ENCODE results near the gene TNFRSF1B. TPM values are rescaled to one million over a fixed set of nuclear protein-coding genes. Genes with fewer than 3 reads are reported as not detected.

Gene TNFRSF1B
- total RNA-seq, 4 donors from 2014 or later, result 8.8 to 53.4 (median 24.2) TPM

- intact Hi-C loops (cut with DNase I; ENCODE audit: low total_unique reads), result loop anchor here (2.0 kb wide), 1 partner anchor 83 kb away; no protein-coding TSS in a partner anchor
- H3K4me1 ChIP-seq, result no peaks in the 10 kb centered on the region
- TF ChIP-seq POLR2A (IDR thresholded peaks at IDR 0.05) (no peak), CTCF (IDR thresholded peaks at IDR 0.05) (no peak)
- H3K9me3 ChIP-seq, result no peaks in the 10 kb centered on the region
- no peak for DNase-seq
- H3K4me3 ChIP-seq, result no peak overlapping the region
- H3K27ac ChIP-seq, result peak overlapping the region in 1 of 2 donors; percentile 1
- no peaks in the 10 kb centered on the region for H3K36me3 ChIP-seq
- no peaks in the 10 kb centered on the region for H3K27me3 ChIP-seq
Observed at GRCh38 chr1:12125422-12126355, 41.1 kb upstream of the TNFRSF1B start.

GRCh38 chr1:12126781-12127180, 40.0 kb upstream of the TNFRSF1B start:
- DNase-seq, result no peak
- H3K4me3 ChIP-seq, result no peak overlapping the region
- TF ChIP-seq POLR2A (IDR thresholded peaks at IDR 0.05) (no peak), CTCF (IDR thresholded peaks at IDR 0.05) (no peak)
- H3K27ac ChIP-seq, result no peak overlapping the region
- H3K27me3 ChIP-seq, result no peaks in the 10 kb centered on the region
- H3K36me3 ChIP-seq, result no peaks in the 10 kb centered on the region
- H3K4me1 ChIP-seq, result no peaks in the 10 kb centered on the region
- intact Hi-C loops (cut with DNase I; ENCODE audit: low total_unique reads), result no loop called here
- H3K9me3 ChIP-seq, result no peaks in the 10 kb centered on the region

- Histone ChIP-seq H3K36me3 (no peaks in the 10 kb centered on the region), H3K27me3 (no peaks in the 10 kb centered on the region), H3K4me3 (no peak overlapping the region), H3K4me1 (no peaks in the 10 kb centered on the region), H3K27ac (no peak overlapping the region), H3K9me3 (no peaks in the 10 kb centered on the region)
- intact Hi-C loops (cut with DNase I; ENCODE audit: low total_unique reads), result no loop called here
- DNase-seq, result no peak
- TF ChIP-seq CTCF (IDR thresholded peaks at IDR 0.05) (no peak), POLR2A (IDR thresholded peaks at IDR 0.05) (no peak)
Observed at GRCh38 chr1:12127206-12127810, 39.5 kb upstream of the TNFRSF1B start.

- no peaks in the 10 kb centered on the region for H3K27me3 ChIP-seq
- intact Hi-C loops (cut with DNase I; ENCODE audit: low total_unique reads), result no loop called here
- H3K4me1 ChIP-seq, result no peaks in the 10 kb centered on the region
- H3K9me3 ChIP-seq, result no peaks in the 10 kb centered on the region
- TF ChIP-seq CTCF (IDR thresholded peaks at IDR 0.05) (no peak), POLR2A (IDR thresholded peaks at IDR 0.05) (no peak)
- H3K36me3 ChIP-seq, result no peaks in the 10 kb centered on the region
- no peak overlapping the region for H3K27ac ChIP-seq
- DNase-seq, result no peak
- H3K4me3 ChIP-seq, result no peak overlapping the region
Observed at GRCh38 chr1:12128120-12128519, 38.7 kb upstream of the TNFRSF1B start.

DNA sequence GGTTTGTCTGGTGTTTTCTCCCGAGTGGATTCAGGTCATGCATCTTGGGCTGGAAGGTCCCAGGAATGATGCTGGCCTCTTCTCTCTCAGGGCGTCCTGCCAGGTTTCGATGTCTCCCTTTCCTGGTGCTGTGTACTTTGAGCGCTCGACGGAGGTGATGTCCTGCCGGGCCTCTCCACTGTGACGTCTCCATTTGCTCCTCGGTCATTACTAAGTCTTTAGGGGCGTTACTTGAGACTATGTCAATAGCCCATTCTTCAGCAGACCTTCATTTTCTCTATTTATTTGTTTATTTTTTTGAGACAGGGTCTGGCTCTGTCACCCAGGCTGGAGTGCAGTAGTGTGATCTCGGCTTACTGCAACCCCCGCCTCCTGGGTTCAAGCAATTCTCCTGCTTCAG, 37.2 kb upstream of the TNFRSF1B start:
- Histone ChIP-seq H3K4me1 (no peaks in the 10 kb centered on the region), H3K36me3 (no peaks in the 10 kb centered on the region), H3K27ac (no peak overlapping the region), H3K4me3 (no peak overlapping the region), H3K9me3 (no peaks in the 10 kb centered on the region), H3K27me3 (no peaks in the 10 kb centered on the region)
- intact Hi-C loops (cut with DNase I; ENCODE audit: low total_unique reads), result no loop called here
- DNase-seq, result no peak
- TF ChIP-seq CTCF (IDR thresholded peaks at IDR 0.05) (no peak), POLR2A (IDR thresholded peaks at IDR 0.05) (no peak)

Data from uterus (tissue), 4 donors.